GM19025 (cell line): ENCODE data around the gene SLC37A1.
A peak's percentile ranks its signal among the peaks of the same experiment; 100 is the strongest.

Experiments
- ATAC-seq: cut with Tn5 transposase; IDR thresholded peaks from one replicate; pipeline ENCODE4 v1.9.1; 2021; ENCODE audit warnings: mild to moderate bottlenecking, low read depth, moderate library complexity; ENCODE audit not compliant: unreplicated experiment

Gene SLC37A1

DNA sequence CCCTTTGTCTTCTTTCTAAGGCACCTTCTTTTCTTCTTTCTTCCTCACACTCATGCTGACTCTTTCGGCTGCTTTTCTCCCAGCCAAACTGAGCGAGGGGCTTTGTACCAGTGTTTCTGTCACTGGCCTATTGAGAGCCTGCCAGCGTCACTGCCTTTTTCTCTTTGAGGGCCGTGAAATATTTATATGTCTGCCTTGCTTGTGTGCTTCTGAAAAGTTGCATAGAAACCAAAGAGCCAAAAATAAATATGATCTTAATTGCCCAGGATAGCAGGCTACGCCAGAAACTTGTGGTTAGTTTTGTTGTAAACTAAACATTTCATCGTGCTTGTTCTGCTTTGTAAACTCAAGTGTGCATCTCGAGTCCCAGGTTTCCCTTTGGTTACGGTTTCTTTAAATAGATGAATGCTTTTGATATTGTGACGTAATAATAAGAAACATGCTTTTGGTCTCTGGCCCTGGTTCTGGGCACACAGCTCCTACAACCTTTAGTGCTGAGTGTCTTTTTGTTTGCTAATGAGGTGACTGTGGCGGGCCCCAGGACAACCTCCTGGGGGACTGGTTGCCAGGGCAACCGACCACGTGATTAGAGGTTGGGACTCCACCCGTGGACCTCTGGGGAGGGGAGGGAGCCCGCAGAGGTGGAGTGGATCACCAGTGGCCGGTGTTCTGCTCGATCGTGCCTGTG lies 10.8 kb downstream of the SLC37A1 start:
- ATAC-seq: peak; percentile 74

DNA sequence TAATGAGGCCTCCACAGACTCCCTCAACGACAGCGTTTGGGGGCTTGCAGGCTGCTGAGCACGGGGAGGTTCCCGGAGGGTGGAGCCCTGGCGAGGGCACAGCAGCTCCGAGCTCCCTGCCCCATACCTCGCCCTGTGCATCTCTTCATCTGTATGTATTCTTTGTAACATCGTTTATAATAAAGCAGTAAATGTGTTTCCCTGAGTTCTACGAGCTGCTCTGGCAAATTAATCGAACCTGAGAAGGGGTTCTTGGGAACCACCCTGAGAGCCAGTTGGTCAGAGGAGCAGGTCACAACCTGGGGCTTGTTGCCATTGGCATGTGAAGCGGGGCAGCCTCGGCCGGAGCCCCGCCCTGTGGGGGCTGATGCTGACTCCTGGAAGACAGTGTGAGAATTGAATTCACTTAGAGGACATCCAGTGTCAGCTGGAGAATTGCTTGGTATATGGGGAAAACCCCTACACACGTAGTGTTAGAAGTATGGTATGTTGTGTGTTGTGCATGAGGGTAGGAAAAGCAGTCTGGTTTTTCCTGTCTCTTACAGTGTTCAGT lies 11.5 kb downstream of the SLC37A1 start:
- peak; percentile 29 for ATAC-seq

DNA sequence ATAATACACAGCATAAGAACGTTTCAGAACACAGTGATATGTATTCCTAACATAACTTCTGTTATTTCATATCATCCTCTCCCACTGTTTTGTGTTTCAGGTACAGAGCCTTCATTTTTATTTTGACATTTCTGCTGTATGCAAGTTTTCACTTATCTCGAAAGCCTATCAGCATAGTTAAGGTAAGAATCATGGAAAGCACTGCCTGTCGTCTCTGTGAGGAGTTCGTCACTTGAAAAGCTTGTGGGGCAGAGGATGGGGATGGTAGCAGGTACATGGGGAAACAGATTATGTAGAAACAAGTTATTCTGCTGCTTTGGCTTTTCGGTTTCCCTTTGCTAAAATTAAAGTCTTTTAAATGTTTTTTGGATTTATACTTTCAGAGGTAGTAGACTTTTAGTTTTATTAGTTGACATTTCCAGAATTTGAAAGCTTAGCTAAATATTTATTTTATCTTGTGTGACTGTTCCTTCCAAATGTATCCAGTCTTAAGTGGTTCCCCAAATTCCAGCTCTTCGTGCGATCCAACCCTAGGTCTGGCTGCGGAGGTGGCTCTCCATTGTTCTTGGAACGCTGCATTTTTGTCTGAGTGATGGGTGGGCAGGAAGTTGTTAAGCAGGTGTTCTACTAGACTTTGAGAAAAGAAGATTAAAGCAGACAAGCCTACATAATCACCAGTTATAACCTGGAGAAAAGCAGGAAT lies 12.2 kb downstream of the SLC37A1 start:
- no peak for ATAC-seq

DNA sequence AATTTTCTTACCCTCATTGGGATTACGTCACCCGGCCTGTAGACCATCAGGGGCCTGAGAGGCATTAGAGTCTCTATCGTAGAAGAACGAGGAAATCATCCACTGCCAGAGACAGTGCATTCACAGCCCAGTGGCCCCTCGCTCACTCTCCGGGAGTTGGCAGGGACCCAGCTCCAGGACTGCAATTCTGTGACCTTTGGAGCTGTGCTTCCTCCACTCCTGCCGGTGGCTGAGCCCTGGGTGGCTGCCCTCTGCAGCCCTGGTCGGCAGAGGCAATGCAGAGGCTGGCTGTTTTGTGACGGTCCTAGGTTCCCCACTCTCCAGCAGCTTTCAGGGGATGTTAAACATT lies 12.7 kb downstream of the SLC37A1 start:
- no peak for ATAC-seq

DNA sequence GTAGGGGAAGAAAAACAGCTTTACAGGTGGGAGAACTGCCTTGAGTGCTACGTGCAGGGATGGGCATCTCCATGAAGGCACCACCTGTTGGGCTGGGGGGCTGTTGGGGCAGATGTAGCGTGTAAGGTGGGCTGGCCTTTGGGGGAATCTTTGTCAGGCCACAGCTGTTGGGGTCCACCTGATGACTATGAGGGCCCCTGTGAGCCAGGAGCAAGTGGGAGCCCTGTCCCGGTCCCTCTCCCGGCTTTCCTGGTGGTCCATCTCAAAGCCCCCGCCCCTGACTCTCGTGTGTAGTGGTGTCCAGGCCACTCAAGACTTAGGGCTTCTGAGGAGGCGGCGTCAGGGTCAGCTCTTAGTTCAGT lies 13.5 kb downstream of the SLC37A1 start:
- no peak for ATAC-seq

DNA sequence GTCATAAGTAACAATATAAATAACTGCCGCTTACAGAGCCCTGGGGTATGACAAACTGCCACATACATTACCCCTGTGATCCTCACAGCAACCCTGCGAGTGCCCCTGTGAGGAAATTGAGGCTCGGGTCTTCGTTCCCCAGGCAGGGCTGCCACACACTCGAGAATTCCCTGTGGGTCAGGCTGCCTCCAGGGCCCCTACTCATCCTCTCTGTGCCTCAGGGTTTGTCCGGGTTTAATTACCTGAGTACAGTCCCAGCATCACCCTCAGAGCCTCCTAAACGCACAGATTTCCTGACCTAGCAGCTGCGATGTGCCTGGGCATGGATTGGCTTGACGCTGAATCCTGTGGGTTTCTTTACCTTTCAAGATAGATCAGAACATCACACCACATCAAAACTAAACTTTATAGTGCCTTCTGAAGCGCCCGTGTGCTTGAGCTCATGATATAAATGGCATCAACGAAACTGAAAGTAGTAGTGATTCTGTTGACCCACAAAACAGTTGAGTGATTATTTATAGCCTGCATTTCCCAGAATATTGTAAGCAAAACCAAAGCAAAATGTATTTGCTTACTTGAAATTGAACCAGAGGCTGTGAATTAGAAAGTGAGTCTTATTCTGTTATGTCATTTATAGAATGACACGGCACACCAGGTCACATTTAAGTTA lies 14.0 kb downstream of the SLC37A1 start:
- ATAC-seq: peak; percentile 40

DNA sequence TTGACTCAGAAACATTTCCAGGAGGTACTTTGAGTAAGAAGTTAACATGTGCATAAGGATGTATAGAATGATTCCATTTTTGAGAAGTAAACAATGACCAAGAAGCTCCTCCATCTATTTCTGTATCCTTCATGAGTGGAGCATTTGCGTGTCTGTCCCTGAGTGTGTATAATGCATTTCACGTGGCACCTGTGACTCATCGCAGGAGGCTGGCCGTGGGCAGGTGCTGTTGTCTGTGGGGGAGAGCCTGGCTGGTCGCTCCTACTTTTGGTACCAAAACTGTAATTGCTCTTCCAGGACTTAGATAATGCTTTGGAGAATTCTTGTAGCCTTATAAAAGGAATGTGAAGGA lies 16.5 kb downstream of the SLC37A1 start:
- ATAC-seq: no peak

DNA sequence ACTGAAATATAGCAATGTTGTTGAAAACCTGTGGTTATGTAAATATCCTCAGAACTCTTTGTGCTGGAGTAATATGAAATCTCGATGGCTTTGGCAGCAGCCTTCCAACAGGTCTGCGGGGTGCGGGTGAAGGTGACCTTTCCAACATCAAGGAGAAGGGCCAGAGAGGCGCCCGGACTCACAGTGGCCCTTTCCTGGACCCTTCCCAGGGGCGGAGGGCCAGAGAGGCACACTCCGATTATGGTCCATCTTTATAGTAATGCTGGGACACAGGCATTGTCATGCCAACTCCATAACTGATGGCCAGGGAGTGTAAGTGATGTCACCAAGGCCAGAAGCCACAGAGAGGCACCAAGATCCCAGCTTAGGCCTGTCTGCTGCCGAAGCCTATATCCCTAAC lies 18.1 kb downstream of the SLC37A1 start:
- ATAC-seq: no peak

DNA sequence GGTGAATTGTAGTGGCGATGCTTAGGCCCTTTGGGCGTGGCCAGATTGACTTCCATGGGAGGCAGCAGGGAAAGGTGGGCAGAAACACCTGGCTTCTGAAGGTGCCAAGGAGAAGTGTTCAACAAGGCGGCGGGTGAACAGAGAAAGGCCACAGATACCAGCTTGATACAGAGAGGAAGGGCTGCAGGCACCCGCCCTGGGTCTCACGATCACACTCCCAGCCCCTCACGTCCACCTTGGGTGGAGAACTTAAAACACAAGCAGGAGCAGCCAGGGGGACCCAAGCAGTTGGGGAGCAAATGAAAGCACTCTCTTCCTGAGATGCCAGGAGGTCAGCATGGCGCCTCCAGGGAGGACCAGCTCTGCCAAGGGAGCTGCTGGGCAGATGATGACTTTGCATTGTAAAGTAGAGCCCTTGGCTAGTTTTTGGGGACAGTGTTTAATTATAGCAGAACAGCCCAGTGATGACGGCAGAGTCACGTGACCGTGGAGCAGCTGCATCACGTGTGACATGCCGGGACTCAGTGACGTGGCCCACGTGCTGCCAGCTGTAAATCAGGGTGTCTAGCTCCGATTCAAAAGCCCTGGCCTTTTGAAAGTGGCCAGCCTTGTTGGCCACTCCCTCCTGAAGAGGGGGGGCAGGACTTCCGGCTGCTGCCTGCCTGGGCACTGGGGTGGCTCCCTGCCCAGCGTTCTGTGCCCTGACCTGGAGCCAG lies 19.0 kb downstream of the SLC37A1 start:
- ATAC-seq: no peak

DNA sequence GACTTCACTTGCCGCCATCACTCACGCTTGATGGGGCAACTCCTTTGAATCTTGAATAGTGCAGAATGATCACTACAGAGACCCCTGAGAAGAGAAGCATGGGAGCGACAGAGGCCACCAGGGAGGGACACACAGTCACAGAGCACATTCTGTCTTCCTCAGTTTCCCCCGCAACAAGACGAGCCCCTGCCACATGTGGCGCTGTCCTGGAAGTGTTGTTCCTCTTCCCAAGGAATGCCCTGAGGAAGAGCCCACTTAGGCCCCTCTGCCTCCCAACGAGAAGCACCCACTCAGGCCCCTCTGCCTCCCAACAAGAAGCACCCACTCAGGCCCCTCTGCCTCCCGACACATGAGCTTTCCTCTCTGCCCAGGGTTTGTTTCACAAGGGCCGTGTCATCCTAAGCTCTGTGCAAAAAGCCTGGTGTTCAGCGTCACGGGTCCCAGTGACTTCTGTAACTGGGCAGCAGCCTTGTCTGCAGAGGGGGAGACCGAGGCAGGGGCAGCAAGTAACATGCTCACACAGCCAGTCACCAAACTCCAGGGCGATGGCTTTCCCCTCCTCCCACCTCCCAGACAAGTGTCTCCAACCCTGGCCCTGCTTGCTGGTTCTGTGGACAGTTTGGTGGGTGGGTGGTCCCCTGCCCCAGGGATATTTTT lies 19.8 kb downstream of the SLC37A1 start:
- ATAC-seq: no peak

DNA sequence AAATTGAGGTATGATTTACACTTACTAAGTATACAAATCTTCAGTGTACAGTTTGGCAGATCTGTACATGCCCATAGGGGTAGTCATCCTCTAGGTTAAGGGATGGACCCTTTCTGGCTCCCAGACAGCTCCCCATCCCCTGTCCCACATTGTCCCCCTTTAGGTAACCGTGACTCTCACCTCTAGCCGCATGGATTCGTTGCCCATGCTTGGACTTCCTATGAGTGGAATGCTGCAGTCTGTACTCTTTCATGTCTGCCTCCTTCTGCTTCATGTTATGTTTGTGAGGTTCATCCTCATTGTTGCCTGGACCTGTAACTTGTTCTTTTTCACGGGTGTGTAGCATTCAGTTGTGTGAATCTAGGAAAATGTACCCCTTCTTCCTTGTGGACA lies 20.3 kb downstream of the SLC37A1 start:
- ATAC-seq: no peak

DNA sequence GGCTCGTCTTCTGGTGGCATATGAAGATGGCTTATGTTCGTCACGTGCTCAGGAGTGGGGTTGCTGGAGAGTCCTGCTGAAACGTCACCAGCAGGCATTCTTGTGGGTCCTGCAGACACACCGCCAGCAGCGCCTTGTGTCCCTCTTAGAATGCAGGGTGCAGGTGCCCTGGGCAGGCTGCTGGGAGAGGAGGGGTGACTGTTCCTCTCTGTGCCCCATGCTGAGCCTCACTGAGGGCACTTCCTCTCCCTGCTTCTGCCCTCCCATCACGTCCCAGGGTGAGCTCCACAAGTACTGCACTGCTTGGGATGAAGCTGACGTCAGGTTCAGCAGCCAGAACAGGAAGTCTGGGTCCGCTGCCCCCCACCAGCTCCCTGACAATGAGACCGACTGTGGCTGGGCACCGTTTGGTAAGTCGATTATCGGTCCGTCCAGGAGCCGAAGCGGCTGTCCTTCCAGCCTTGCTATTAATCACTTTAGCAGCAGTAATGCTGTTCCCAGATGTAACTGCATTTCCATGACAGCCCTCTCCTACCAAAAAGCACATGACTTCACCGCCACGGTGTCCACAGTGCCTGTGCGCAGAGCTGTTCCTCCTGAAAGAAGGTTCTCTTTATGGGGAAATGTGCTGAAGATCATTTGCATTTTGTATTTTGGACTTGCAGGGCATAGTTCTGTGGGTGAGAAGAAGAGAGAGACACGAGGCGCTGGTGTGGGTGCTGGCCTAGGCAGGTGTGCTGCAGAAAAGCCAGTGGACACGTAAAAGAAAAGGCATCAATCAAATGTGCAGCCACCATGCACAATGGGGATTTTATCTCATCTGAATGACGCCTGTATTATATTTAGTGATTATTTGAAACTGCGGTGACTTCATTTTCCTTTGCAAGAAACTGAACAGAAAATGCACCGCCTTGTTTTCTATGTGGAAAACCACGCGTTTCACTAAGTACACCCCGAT lies 21.0 kb downstream of the SLC37A1 start:
- peak; percentile 54 for ATAC-seq

DNA sequence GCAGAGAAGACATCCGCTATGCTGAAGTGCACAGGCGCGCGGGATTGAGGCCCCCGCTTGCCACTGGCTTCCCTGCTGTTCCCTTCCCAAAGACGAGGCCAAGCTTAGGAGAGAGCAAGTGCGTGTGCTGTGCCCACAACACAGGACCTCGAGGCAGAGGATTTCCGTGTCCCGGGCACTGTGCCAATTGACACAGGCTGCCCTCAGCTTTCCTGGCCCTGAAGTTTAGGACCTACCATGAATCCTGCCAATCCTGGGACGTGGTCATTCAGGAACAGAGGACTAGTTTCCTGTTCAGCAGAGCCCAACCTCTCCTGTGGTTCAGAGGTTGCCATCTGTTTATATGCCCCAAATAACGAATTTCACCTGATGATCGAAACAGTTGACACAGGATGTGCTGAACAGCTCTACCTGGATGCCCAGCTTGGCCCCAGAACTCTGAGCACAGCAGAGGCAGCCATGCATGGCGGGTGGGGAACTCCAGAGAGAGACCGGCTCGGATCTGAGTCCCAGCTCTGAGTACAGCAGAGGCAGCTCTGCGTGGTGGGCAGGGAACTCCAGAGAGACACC lies 22.0 kb downstream of the SLC37A1 start:
- no peak for ATAC-seq

DNA sequence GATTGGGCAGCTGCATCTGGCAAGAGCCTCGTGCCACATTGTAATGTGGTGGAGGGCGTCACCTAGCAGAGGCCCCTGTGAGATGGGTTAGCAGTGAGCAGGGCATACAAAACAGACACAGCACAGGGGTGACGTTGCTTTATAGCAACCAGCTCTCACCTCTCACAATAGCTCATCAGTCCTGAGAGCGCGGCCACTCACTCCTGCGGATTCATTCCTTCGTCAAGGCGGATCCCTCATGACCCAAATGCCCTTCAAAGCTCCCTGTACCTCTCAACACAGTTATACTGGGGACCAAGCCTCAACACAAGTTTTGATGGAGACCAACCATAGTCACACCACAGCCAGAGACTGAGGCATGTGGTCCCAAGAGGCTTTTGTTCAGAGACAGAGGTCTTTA lies 22.9 kb downstream of the SLC37A1 start:
- no peak for ATAC-seq

DNA sequence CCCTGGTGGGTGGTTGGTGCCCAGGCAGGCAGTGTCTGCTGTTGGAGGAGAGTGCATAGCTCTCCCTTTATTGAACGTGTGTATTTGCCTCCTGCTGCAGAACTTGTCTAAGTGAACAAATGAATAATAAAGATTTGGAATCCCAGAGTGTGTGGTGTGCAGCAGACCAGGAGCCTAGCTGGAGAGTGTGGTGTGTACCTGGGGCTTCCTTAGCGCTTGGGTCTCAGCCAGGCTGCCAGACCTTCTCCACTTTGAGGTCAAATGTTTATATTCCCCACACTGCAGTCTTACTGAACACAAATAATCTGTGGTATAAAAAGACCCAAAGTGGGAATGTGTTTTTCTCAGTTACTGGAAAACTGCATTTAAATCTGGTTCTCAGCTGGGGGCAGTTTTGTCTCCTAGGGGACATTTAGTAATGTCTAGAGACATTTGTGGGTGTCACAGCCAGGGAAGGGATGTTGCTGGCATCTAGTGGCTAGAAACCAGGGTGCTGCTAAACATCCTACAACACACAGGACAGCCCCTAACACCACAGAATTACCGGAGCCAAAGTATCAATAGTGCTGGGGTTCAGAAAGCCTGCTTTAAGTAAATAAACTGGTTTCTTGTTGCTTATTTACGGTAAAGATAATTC lies 23.6 kb downstream of the SLC37A1 start:
- ATAC-seq: no peak

DNA sequence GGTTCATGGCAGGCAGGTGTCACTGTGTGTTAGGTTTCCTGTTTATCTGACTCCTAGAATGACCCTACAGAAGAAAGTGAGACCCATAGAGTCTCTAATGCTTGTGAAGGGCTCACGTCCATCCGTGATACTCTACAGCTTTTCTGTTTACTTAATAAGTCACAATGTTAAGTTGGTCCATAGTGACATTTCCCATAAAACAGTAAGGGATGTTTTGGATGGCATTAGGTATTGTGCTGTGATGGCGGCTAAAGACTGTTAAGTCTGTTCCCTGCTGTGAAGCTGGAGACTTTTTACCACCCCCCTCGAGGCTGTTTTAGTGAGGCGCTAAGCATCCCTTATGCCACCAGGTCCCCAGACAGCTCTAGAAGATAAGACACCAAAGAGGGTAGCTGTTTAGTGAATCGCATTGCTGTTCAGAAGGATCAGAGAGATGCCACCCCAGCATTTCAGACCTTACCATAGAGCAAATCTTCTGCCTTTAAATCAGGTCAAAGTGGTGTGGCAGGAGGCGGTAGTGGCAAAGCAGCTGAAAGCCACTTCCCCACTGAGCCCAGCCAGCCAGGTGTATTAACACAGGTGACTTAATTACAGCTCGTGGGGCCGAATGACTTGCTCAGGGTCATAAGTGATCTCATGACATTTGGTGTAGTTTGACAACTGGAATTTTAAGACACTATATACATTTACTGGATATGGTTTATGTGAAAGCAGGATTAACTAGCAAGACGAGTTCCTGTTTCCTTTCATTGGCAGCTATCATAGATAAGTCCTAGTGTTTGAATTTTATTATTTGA lies 25.0 kb downstream of the SLC37A1 start:
- ATAC-seq: no peak

DNA sequence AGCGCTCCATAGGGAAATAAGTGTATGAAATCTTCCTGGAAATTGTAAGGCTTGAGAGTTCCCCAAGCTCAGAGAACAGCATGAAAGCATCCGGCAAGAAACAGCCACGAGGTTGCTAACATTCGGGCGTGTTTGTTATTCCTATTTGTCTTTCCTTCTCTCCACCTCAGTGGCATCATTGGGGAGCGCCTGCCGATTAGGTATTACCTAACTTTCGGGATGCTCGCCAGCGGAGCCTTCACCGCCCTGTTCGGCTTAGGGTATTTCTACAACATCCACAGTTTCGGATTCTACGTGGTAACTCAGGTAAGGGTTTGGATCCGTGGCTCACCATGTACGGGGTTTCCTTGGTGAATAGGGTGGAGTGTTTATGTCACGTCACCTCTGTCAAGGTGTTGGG lies 25.7 kb downstream of the SLC37A1 start:
- no peak for ATAC-seq

DNA sequence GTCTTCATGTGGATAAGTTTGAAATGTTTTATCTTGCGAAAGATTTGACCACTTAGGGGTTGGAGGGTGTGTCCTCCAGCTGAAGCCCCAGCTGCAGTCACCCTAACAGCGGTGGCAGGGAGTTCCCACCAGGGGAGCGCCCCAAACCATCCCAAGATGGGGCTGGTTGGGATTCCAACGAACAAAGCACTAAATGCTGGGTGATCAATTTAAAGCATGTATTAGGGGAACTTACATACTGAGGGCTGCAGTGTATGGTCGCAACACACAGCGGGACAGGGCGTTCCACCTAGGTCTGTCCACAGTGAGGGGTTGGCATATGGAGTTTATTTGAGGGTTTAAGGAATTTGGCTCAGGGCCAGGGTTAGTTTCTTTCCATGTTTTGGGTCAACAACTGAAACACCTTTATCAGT lies 26.3 kb downstream of the SLC37A1 start:
- no peak for ATAC-seq
